ENCODE measurements around the gene TULP4.
"Not testable (repeated sequence)": the region's sequence is repeated elsewhere in the genome, so short reads cannot be mapped to it uniquely, and the experiment has no call there.

Gene TULP4

DNA sequence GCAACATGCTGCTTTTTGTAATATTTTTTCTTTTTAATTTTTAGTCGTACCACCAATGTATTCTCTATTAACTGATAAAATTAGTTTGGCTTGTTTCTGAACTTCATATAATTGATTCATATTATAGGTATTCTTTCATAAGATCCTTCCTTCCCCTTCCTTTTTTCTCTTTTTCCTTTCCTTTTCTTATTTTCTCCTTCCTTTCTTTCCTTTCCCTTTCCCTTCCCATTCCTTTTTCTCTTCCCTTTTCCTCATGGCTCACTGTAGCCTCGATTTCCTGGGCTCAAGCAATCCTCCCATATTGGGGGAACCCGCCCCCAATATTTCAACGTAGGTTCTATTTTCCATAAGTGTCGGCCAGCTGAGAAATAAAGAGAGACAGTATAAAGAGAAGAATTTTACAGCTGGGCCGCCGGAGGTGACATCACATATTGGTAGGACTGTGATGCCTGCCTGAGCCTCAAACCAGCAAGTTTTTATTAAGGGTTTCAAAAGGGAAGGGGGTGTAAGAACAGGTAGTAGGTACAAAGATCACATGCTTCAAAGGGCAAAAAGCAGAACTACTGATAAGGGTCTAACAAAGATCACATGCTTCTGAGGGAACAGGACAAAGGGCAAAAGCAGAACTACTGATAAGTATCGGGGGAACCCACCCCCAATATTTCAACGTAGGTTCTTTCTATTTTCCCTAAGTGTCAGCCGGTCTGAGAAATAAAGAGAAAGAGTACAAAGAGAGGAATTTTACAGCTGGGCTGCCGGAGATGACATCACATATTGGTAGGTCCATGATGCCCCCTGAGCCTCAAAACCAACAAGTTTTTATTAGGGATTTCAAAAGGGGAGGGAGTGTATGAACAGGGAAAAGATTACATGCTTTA, 16.1 kb upstream of the TULP4 start:
- H3K4me3 ChIP-seq (ENCODE audit: low read depth, low read length); H3K4me1 ChIP-seq (ENCODE audit: control insufficient read depth, insufficient read depth, low read length); H3K9me3 ChIP-seq (ENCODE audit: control insufficient read depth, insufficient read depth, low read depth, low read length); CTCF ChIA-PET; H3K27ac ChIP-seq (ENCODE audit: extremely low read depth, low read depth, low read length): not testable (repeated sequence)
- TF ChIP-seq PRDM1 (tag by site-specific recombination; IDR thresholded peaks at IDR 0.05): peak; percentile 95
- POLR2A ChIA-PET: interaction anchor here (0.6 kb wide), 1 partner anchor 453 kb away, joined by 3 read pairs; no protein-coding TSS in a partner anchor
- peaks cover 0 to 14% of the 10 kb centered on the region in 2 experiments; a peak in 2 of 3 replicates for H3K36me3 ChIP-seq (ENCODE audit: control insufficient read depth in 2 of 2, insufficient read depth in 1 of 2, low read length in 2 of 2)

DNA sequence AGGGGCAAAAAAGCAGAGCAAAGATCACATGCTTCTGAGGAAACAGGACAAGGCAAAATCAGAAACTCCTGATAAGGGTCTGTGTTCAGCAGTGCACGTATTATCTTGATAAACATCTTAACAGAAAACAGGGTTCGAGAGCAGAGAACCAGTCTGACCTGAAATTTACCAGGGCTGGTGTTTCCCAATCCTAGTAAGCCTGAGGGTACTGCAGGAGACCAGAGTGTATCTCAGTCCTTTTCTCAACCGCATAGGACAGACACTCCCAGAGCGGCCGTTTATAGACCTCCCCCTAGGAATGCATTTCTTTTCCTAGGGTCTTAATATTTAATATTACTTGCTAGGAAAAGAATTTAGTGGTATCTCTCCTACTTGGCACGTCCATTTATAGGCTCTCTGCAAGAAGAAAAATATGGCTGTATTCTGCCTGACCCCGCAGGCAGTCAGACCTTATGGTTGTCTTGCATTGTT, 15.4 kb upstream of the TULP4 start:
- H3K9me3 ChIP-seq (ENCODE audit: control insufficient read depth, insufficient read depth, low read depth, low read length); CTCF ChIA-PET; POLR2A ChIA-PET; H3K27ac ChIP-seq (ENCODE audit: extremely low read depth, low read depth, low read length); H3K4me1 ChIP-seq (ENCODE audit: control insufficient read depth, insufficient read depth, low read length); H3K4me3 ChIP-seq (ENCODE audit: low read depth, low read length): not testable (repeated sequence)
- peak; percentile 50 for TF ChIP-seq SETDB1 (IDR thresholded peaks at IDR 0.05; ENCODE audit: insufficient read length, low read length)
- H3K36me3 ChIP-seq (ENCODE audit: control insufficient read depth in 2 of 2, insufficient read depth in 1 of 2, low read length in 2 of 2): peaks cover 0 to 14% of the 10 kb centered on the region in 2 experiments; a peak in 2 of 3 replicates

GRCh38 chr6:158297657-158298056, 14.6 kb upstream of the TULP4 start:
- H3K4me3 ChIP-seq (ENCODE audit: low read depth, low read length); CTCF ChIA-PET; H3K9me3 ChIP-seq (ENCODE audit: control insufficient read depth, insufficient read depth, low read depth, low read length); POLR2A ChIA-PET; H3K4me1 ChIP-seq (ENCODE audit: control insufficient read depth, insufficient read depth, low read length); H3K27ac ChIP-seq (ENCODE audit: extremely low read depth, low read depth, low read length): not testable (repeated sequence)
- H3K36me3 ChIP-seq (ENCODE audit: control insufficient read depth in 2 of 2, insufficient read depth in 1 of 2, low read length in 2 of 2): peaks cover 0 to 14% of the 10 kb centered on the region in 2 experiments; a peak in 2 of 3 replicates

DNA sequence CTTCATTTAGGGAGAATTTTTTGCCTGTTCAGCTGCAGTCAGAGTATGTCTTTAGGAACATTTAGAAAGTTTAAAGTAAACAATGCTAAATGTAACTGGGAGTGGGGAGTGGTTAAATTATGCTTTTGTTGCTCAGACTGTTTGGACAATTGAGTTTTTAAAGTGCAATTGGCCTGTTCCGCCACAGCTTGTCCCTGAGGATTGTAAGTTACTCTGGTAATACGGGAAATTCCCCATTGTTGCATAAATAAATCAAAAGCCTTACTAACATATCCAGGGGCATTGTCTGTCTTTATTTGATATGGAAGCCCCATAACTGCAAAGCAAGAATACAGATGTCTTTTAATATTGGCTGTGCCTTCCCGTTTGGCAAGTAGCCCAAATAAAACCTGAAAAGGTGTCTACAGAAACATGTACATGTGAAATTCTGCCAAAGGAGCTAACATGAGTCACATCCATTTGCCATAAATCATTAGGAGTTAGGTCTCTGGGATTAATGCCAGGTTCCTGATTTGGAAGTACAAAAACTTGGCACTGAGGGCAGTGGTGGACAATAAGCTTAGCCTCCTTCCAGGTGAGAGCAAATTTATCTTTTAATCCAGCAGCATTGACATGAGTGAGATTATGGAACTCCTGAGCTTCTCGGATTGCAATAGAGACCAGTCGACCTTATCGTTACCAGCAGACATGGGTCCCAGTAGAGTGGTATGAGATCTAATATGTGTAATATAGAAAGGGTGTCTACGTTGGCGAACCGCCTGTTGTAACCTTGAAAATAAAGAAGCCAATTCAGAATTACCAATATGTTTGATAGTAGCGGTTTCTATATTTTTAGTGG, 11.7 kb upstream of the TULP4 start:
- H3K4me3 ChIP-seq (ENCODE audit: low read depth, low read length); POLR2A ChIA-PET; H3K9me3 ChIP-seq (ENCODE audit: control insufficient read depth, insufficient read depth, low read depth, low read length); H3K27ac ChIP-seq (ENCODE audit: extremely low read depth, low read depth, low read length): not testable (repeated sequence)
- CTCF ChIA-PET: interaction anchor here (0.8 kb wide), 1 partner anchor 76 kb away, joined by 3 read pairs; no protein-coding TSS in a partner anchor
- Histone ChIP-seq H3K36me3 (ENCODE audit: control insufficient read depth in 2 of 2, insufficient read depth in 1 of 2, low read length in 2 of 2) (peaks cover 0 to 13% of the 10 kb centered on the region in 2 experiments; a peak in 2 of 3 replicates), H3K4me1 (ENCODE audit: control insufficient read depth, insufficient read depth, low read length) (peaks cover 11% of the 10 kb centered on the region)
- peak; percentile 58; the same call in 1 of the 2 replicates for TF ChIP-seq WT1 (tag by site-specific recombination; IDR thresholded peaks at IDR 0.05)
- TF ChIP-seq SETDB1 (IDR thresholded peaks at IDR 0.05; ENCODE audit: insufficient read length, low read length): peak; percentile 49
- peak; percentile 32; the same call in 1 of the 2 replicates for TF ChIP-seq ZNF600 (tag by site-specific recombination; IDR thresholded peaks at IDR 0.05)
- peak; percentile 43; the same call in 1 of the 2 replicates for TF ChIP-seq ZNF350 (tag by site-specific recombination; IDR thresholded peaks at IDR 0.05)

DNA sequence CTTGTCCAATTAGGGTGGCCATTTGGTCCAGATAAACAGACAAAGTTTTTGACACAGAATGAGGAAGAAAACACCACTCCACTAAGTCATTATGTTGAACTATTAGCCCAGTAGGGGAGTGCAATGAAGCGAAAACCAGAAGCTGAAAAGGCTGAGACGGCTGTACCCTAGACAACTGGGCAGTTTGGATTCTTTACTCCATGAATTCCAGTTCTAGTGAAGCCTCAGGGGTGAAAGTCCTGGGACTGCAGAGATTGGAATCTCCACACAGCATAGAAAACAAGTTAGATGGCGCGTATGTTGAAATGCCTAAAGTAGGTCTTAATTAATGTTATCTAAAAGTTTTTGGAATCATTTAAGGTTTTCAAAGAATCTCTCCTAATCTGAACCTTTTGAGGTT, 10.7 kb upstream of the TULP4 start:
- H3K27ac ChIP-seq (ENCODE audit: extremely low read depth, low read depth, low read length); CTCF ChIA-PET; POLR2A ChIA-PET: not testable (repeated sequence)

DNA sequence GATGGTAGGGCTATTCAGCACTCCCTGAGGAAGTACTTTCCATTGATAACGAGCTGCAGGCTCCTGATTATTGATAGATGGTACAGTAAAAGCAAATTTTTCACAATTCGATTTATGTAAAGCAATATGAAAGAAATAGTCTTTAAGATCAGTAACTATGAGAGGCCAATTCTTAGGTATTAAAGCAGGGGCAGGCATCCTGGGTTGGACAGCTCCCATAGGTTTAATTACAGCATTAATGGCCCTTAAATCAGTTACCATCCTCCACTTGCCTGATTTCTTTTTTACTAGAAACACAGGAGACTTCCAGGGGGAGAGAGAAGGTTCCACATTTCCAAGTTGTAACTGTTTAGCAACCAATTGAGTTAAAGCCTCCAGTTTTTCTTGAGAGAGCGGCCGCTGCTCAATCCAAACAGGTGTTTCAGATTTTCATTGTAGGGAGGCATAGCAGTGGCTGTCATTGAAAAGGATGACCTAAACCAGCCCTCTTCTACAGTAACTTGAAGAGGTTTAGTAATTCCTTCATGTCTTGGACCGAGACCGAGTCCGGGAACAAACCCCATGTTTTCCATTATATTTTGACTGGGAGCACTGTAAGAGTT, 10.0 kb upstream of the TULP4 start:
- not testable (repeated sequence) for H3K27ac ChIP-seq (ENCODE audit: extremely low read depth, low read depth, low read length); H3K36me3 ChIP-seq (ENCODE audit: control insufficient read depth in 2 of 2, insufficient read depth in 1 of 2, low read length in 2 of 2); H3K4me3 ChIP-seq (ENCODE audit: low read depth, low read length); H3K9me3 ChIP-seq (ENCODE audit: control insufficient read depth, insufficient read depth, low read depth, low read length)
- peaks cover 11% of the 10 kb centered on the region for H3K4me1 ChIP-seq (ENCODE audit: control insufficient read depth, insufficient read depth, low read length)
- POLR2A ChIA-PET: interaction anchor here (0.5 kb wide), 1 partner anchor 18 kb away, joined by 5 read pairs; no protein-coding TSS in a partner anchor
- CTCF ChIA-PET: interaction anchor here (0.5 kb wide), 1 partner anchor 582 kb away, joined by 4 read pairs; no protein-coding TSS in a partner anchor

More for the DNA sequence above, 10.7 kb upstream of the TULP4 start:
- H3K4me1 ChIP-seq (ENCODE audit: control insufficient read depth, insufficient read depth, low read length): peaks cover 11% of the 10 kb centered on the region
- H3K36me3 ChIP-seq (ENCODE audit: control insufficient read depth in 2 of 2, insufficient read depth in 1 of 2, low read length in 2 of 2); H3K9me3 ChIP-seq (ENCODE audit: control insufficient read depth, insufficient read depth, low read depth, low read length); H3K4me3 ChIP-seq (ENCODE audit: low read depth, low read length): not testable (repeated sequence)

All from HEK293 (cell line).